Measurements from ENCODE around the gene HSFX4.

DNA sequence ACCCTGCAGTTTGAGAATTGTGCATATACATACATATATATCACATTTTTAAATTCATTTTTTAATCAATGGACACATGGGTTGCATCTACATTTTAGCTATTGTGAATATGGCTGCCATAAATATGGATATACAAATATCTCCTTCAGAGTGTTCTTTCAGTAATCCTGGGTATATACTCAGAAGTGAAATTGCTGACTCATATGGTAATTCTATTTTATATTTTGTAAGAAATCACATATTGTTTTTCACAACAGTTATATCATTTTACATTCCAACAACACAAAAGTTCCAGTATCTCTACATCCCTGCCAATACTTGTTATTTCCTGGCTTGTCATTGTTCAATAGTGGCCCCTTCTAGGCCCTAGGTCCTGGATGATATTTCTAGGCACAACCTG lies 20.6 kb upstream of the HSFX4 start:
- TF ChIP-seq HEYL (CRISPR knock-in tag; IDR thresholded peaks at IDR 0.05) (no peak), POLR2A (IDR thresholded peaks at IDR 0.05; ENCODE audit: low read length) (no peak)
- TF ChIP-seq, protein P1, sequence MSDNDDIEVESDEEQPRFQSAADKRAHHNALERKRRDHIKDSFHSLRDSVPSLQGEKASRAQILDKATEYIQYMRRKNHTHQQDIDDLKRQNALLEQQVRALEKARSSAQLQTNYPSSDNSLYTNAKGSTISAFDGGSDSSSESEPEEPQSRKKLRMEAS (IDR thresholded peaks at IDR 0.05), result no peak
- TF ChIP-seq, protein P2, sequence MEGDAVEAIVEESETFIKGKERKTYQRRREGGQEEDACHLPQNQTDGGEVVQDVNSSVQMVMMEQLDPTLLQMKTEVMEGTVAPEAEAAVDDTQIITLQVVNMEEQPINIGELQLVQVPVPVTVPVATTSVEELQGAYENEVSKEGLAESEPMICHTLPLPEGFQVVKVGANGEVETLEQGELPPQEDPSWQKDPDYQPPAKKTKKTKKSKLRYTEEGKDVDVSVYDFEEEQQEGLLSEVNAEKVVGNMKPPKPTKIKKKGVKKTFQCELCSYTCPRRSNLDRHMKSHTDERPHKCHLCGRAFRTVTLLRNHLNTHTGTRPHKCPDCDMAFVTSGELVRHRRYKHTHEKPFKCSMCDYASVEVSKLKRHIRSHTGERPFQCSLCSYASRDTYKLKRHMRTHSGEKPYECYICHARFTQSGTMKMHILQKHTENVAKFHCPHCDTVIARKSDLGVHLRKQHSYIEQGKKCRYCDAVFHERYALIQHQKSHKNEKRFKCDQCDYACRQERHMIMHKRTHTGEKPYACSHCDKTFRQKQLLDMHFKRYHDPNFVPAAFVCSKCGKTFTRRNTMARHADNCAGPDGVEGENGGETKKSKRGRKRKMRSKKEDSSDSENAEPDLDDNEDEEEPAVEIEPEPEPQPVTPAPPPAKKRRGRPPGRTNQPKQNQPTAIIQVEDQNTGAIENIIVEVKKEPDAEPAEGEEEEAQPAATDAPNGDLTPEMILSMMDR (IDR thresholded peaks at IDR 0.05), result no peak
